K562 (cell line): Measurements from ENCODE around the gene SIMC1. TPM values are rescaled to one million over a fixed set of nuclear protein-coding genes. Genes with fewer than 3 reads are reported as not detected.

Experiments used
- ATAC-seq: fragments of 200-7000 bp; cut with Tn5 transposase; 3 replicates; pipeline ENCODE4 v1.9.1; 2020; ENCODE audit warnings: moderate library complexity
- BruUV-seq: library from RNA; stranded (reverse); fragments of 400-500 nt; replicated peaks from 2 replicates; lab custom pipeline; 2021; lab: Mats Ljungman, UMichigan
- CTCF ChIA-PET: fragments of 300-600 bp; formaldehyde crosslinking; extraction: SDS; loops from one replicate; lab custom pipeline; 2021; ENCODE audit warnings: low intra/inter-chr PET ratio; lab: Yijun Ruan, JAX
- POLR2A ChIA-PET: fragments of 300-600, 350-650 bp; sonication (Branson Sonifier 250); formaldehyde crosslinking; extraction: SDS; loops from one replicate; lab custom pipeline; 2021; ENCODE audit warnings: antibody characterized with exemption, inconsistent platforms; lab: Yijun Ruan, JAX
- DNase-seq, 4 experiments: peaks; one replicate each; pipeline versions ENCODE4 v3.0.0 to v3.0.0-alpha.2; 2011 to 2018; ENCODE audit warnings: low spot score in 3 of 4, mixed read lengths in 3 of 4; ENCODE audit errors: extremely low read depth in 1 of 4
- FAIRE-seq: peaks from 2 replicates; lab custom pipeline; 2011; peaks lifted over from hg19 to GRCh38; lab: Jason Lieb, UNC
- H2AFZ ChIP-seq: 2 replicates; pipeline ENCODE4 v1.6.0; 2011; ENCODE audit warnings: low read depth, low read length, control low read depth, inconsistent platforms
- H3K27ac ChIP-seq: fragments of 200-600 bp; 3 replicates; pipeline ENCODE4 v1.8.0; 2011; ENCODE audit warnings: low read depth, mild to moderate bottlenecking, control low read depth, inconsistent platforms, low read length, moderate library complexity, mixed read lengths; ENCODE audit errors: extremely low read depth
- H3K27me3 ChIP-seq, 2 experiments: fragments of 300-600 bp in 1 of 2; 2 replicates in 1 of 2; 3 replicates in 1 of 2; pipeline versions ENCODE4 v1.6.0 to v1.8.0; 2011; ENCODE audit warnings: inconsistent platforms in 2 of 2, low read length in 2 of 2, mild to moderate bottlenecking in 1 of 2, mixed read lengths in 1 of 2, moderate library complexity in 1 of 2; ENCODE audit not compliant: control insufficient read depth in 2 of 2, insufficient read depth in 2 of 2
- H3K36me3 ChIP-seq: fragments of 300-600 bp; 3 replicates; pipeline ENCODE4 v1.8.0; 2011; ENCODE audit warnings: mild to moderate bottlenecking, low read length, inconsistent platforms; ENCODE audit not compliant: control insufficient read depth, insufficient read depth
- H3K4me1 ChIP-seq, 2 experiments: fragments of 200-600 bp in 1 of 2; replicated peaks in 1 of 2; 2 replicates in 1 of 2; 3 replicates in 1 of 2; pipeline versions ENCODE4 v1.5.1 to v1.8.0; 2011; ENCODE audit warnings: inconsistent platforms in 2 of 2, low read length in 2 of 2, mild to moderate bottlenecking in 1 of 2, mixed read lengths in 1 of 2, moderate library complexity in 1 of 2; ENCODE audit not compliant: control insufficient read depth in 2 of 2, insufficient read depth in 2 of 2
- H3K4me2 ChIP-seq: 2 replicates; pipeline ENCODE4 v1.6.1; 2011; ENCODE audit warnings: low read length, control low read depth, inconsistent platforms, mixed read lengths; ENCODE audit not compliant: insufficient read depth
- H3K4me3 ChIP-seq: fragments of 200-600 bp; sonication (generic), shearing (Covaris generic); 2 replicates; pipeline ENCODE4 v1.5.1; 2016; ENCODE audit warnings: control low read depth, inconsistent platforms
- H3K79me2 ChIP-seq: fragments of 200-600 bp; 3 replicates; pipeline ENCODE4 v1.8.0; 2011; ENCODE audit warnings: low read length, inconsistent platforms; ENCODE audit not compliant: control insufficient read depth, insufficient read depth
- H3K9ac ChIP-seq, 2 experiments: 2 replicates each; pipeline versions ENCODE4 v1.6.0 to v1.6.1; 2011; ENCODE audit warnings: low read depth in 2 of 2, low read length in 2 of 2, control low read depth in 1 of 2, inconsistent platforms in 1 of 2, mild to moderate bottlenecking in 1 of 2, mixed read lengths in 1 of 2; ENCODE audit not compliant: insufficient read depth in 1 of 2
- H3K9me1 ChIP-seq: one replicate; pipeline ENCODE4 v1.6.0; 2011; ENCODE audit warnings: inconsistent platforms, mild to moderate bottlenecking, low read length, moderate library complexity; ENCODE audit not compliant: control insufficient read depth, insufficient read depth
- H3K9me3 ChIP-seq: replicated peaks from 2 replicates; pipeline ENCODE4 v1.5.1; 2011; ENCODE audit warnings: low read depth, low read length, inconsistent platforms; ENCODE audit not compliant: control insufficient read depth, insufficient read depth
- H4K20me1 ChIP-seq: replicated peaks from 2 replicates; pipeline ENCODE4 v1.6.1; 2011; ENCODE audit warnings: low read length, inconsistent platforms, mixed read lengths; ENCODE audit not compliant: control insufficient read depth, insufficient read depth
- CAMTA2 ChIP-seq: fragments of 250-450 bp; sonication (Bioruptor Pico); conservative IDR thresholded peaks from 2 replicates; pipeline ENCODE4 v1.5.1; 2022
- STAG1 ChIP-seq: sonication (generic); formaldehyde crosslinking; IDR thresholded peaks from 2 replicates; pipeline ENCODE4 v1.5.0; 2020; ENCODE audit warnings: missing genetic modification reagents, borderline replicate concordance
- U2AF1 ChIP-seq: fragments of 200-400 bp; formaldehyde crosslinking; optimal IDR thresholded peaks from 2 replicates; pipeline ENCODE3; 2017; ENCODE audit warnings: mild to moderate bottlenecking, low read depth, low read length, moderate library complexity
- whole genome bisulfite sequencing: fragments of 100-300 bp; shearing (Covaris generic); methylation state at CpG from one replicate; pipeline ENCODE4 v1.1.6; 2016; ENCODE audit warnings: low coverage, mixed read lengths; ENCODE audit not compliant: insufficient coverage; ENCODE audit errors: missing lambda C conversion rate; 5-methylcytosine and 5-hydroxymethylcytosine counted together
- in situ Hi-C: fragments of 300-500 bp; cut with MboI; formaldehyde crosslinking; loops from 4 replicates; pipeline ENCODE4 v1.15.0; 2018; ENCODE audit warnings: inconsistent platforms, mixed read lengths
- intact Hi-C: fragments of 100-400 bp; cut with micrococcal nuclease; formaldehyde crosslinking; loops from 2 replicates; pipeline ENCODE4 v1.14.2; 2022
- polyA plus RNA-seq, 8 experiments: library from polyadenylated mRNA; depleted of rRNA in 4 of 8; stranded (reverse) in 5 of 8; unstranded in 3 of 8; fragments of >200 nt; fragmentation: Nextera tagmentation in 2 of 8; fragmentation: Illumina TruSeq in 1 of 8; extraction: Ambion mirVana in 2 of 8; extraction: Trizol in 1 of 8; gene quantifications; 2 replicates each; pipeline versions ENCODE4 v1.2.1 to v1.2.3, GENCODE V29; 2011 to 2014; ENCODE audit warnings: inconsistent platforms in 1 of 8, missing spikeins in 1 of 8
- total RNA-seq, 7 experiments: library from RNA; depleted of rRNA in 6 of 7; stranded (reverse); fragments of >200 nt in 6 of 7; fragmentation: Illumina TruSeq in 2 of 7; extraction: Trizol in 2 of 7; gene quantifications; 2 replicates each; pipeline versions ENCODE4 v1.2.1 to v1.2.3, GENCODE V29; 2011 to 2021; ENCODE audit warnings: low replicate concordance in 1 of 7
- TF ChIP-seq, protein P1 (sequence below): fragments of 250-450 bp; sonication (Bioruptor Pico); IDR thresholded peaks from 2 replicates; pipeline ENCODE4 v1.8.0; 2021; ENCODE audit warnings: moderate library complexity, mild to moderate bottlenecking, inconsistent platforms
- TF ChIP-seq, protein P2 (sequence below): fragments of 450-650 bp; formaldehyde crosslinking; IDR thresholded peaks from 2 replicates; pipeline ENCODE4 v1.4.0; 2020; ENCODE audit warnings: mild to moderate bottlenecking

Gene SIMC1
- total and polyA plus RNA-seq, 9 of the 15 experiments (the other 6 are each of a cell fraction or from before 2014, with no cell fraction given), result 7.2 to 36.3 (median 14.7) TPM

DNA sequence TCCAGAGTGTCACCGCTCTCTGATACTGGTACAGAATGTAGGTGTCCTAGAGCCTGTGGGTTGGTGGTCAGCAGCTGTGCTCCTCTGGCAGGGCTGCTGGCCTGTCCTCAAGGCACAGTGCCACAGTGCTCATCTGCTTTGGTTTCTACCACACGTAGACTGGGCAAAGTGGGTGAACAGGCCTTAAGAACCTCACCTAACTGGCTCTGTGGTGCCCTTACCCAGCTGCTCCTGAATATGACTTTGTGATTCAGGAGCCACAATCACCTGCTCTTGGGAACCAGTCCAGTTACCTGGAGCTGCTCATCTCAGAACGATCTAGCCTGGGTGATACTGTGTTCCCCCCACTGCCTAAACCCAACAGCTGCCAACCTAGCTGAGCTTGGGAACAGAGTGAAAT lies 143.8 kb downstream of the SIMC1 start (continued):
- TF ChIP-seq, protein P1, sequence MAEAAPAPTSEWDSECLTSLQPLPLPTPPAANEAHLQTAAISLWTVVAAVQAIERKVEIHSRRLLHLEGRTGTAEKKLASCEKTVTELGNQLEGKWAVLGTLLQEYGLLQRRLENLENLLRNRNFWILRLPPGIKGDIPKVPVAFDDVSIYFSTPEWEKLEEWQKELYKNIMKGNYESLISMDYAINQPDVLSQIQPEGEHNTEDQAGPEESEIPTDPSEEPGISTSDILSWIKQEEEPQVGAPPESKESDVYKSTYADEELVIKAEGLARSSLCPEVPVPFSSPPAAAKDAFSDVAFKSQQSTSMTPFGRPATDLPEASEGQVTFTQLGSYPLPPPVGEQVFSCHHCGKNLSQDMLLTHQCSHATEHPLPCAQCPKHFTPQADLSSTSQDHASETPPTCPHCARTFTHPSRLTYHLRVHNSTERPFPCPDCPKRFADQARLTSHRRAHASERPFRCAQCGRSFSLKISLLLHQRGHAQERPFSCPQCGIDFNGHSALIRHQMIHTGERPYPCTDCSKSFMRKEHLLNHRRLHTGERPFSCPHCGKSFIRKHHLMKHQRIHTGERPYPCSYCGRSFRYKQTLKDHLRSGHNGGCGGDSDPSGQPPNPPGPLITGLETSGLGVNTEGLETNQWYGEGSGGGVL (CRISPR knock-in tag), result no peak
- TF ChIP-seq U2AF1 (no peak), STAG1 (CRISPR knock-in tag) (no peak)
- TF ChIP-seq, protein P2, sequence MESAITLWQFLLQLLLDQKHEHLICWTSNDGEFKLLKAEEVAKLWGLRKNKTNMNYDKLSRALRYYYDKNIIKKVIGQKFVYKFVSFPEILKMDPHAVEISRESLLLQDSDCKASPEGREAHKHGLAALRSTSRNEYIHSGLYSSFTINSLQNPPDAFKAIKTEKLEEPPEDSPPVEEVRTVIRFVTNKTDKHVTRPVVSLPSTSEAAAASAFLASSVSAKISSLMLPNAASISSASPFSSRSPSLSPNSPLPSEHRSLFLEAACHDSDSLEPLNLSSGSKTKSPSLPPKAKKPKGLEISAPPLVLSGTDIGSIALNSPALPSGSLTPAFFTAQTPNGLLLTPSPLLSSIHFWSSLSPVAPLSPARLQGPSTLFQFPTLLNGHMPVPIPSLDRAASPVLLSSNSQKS (CRISPR knock-in tag), result no peak
- TF ChIP-seq, all 486 proteins: peak for 0

DNA sequence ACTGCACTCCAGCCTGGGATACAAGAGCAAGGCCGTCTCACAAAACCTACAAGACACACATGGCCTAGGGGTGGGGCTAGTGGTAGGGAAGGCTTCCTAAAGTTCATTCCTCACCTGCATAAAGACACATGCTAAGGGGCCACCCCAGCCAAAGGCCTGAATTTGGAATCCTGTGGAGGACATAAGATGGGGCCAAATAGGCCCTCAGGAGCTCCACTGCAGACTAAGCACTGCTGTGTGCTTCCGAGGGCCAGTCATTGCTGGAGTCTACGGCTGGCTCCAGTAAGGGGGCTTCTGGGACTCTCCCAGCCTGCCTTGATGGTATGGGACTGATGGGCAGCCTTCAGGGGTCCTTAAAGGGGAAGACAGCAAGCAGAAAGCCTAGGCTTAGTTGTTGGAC lies 144.5 kb downstream of the SIMC1 start:
- ChIA-PET POLR2A (interaction anchor here (0.8 kb wide), 1 partner anchor 10 kb away, joined by 3 read pairs; no protein-coding TSS in a partner anchor), CTCF (no interaction called here)
- TF ChIP-seq CAMTA2 (CRISPR knock-in tag), result no peak
- in situ Hi-C loops (no loop called here), intact Hi-C loops (no loop called here)
- H3K9ac ChIP-seq, result no peak overlapping the region
- no peaks in the 10 kb centered on the region; the same call in 1 of the 2 replicates for H4K20me1 ChIP-seq
- peaks cover 4 to 6% of the 10 kb centered on the region in 2 experiments; a peak in 3 of 5 replicates for H3K4me1 ChIP-seq
- H3K27ac ChIP-seq, result no peak overlapping the region
- DNase-seq (no peak), ATAC-seq (no peak; the same call in 2 of the 3 replicates), FAIRE-seq (no peak)
- H3K79me2 ChIP-seq, result peaks cover 30% of the 10 kb centered on the region
- BruUV-seq, result no TSS peak
- no peak overlapping the region for H3K4me2 ChIP-seq
- peaks cover 78% of the 10 kb centered on the region for H3K36me3 ChIP-seq
- no peak overlapping the region for H2AFZ ChIP-seq
- H3K27me3 ChIP-seq, result no peaks in the 10 kb centered on the region
- 77% methylated on average over 3 of the region's 3 CpGs for WGBS
- no peak overlapping the region for H3K4me3 ChIP-seq
- no peaks in the 10 kb centered on the region for H3K9me3 ChIP-seq
- H3K9me1 ChIP-seq, result no peaks in the 10 kb centered on the region
